OCI-M2 (cell line): Measurements from ENCODE around the gene PSMA5.
"Not testable (repeated sequence)": the region's sequence is repeated elsewhere in the genome, so short reads cannot be mapped to it uniquely, and the experiment has no call there.

Experiments used
- DNase-seq: peaks from one replicate; lab custom pipeline; 2025; ENCODE audit not compliant: unreplicated experiment; lab: John Stamatoyannopoulos, UW

The PSMA5 gene

GRCh38 chr1:109426281-109427170 lies at the start of gene PSMA5:
Gene PSMA5 (minus strand): TSS chr1:109426448. CDS start chr1:109426330, 118 bp downstream.
- peak; percentile 86 for DNase-seq

GRCh38 chr1:109475261-109475660 lies 49.0 kb upstream of the PSMA5 start:
- no peak for DNase-seq

- no peak for DNase-seq
Measured at GRCh38 chr1:109474697-109475096, 48.4 kb upstream of the PSMA5 start.

- not testable (repeated sequence) for DNase-seq
Measured at GRCh38 chr1:109473284-109474057, 47.2 kb upstream of the PSMA5 start.

- DNase-seq: no peak
Measured at GRCh38 chr1:109472779-109473178, 46.5 kb upstream of the PSMA5 start.

GRCh38 chr1:109470245-109470644 lies 44.0 kb upstream of the PSMA5 start:
- DNase-seq: no peak

- DNase-seq: no peak
Measured at GRCh38 chr1:109468903-109469302, 42.7 kb upstream of the PSMA5 start.

- no peak for DNase-seq
Measured at GRCh38 chr1:109468061-109468460, 41.8 kb upstream of the PSMA5 start.

GRCh38 chr1:109467301-109467777 lies 41.1 kb upstream of the PSMA5 start:
- no peak for DNase-seq

- DNase-seq: no peak
Measured at GRCh38 chr1:109466452-109467300, 40.4 kb upstream of the PSMA5 start, which contains the start of gene SYPL2. Gene SYPL2 (plus strand): TSS chr1:109466546. CDS start chr1:109466844, 298 bp downstream.

- no peak for DNase-seq
Measured at GRCh38 chr1:109466125-109466451, 39.8 kb upstream of the PSMA5 start.

GRCh38 chr1:109457819-109458218 lies 31.6 kb upstream of the PSMA5 start:
- no peak for DNase-seq

- no peak for DNase-seq
Measured at GRCh38 chr1:109454497-109455133, 28.4 kb upstream of the PSMA5 start.

GRCh38 chr1:109447524-109447923 lies 21.3 kb upstream of the PSMA5 start:
- no peak for DNase-seq

GRCh38 chr1:109445949-109446695 lies 19.9 kb upstream of the PSMA5 start:
- not testable (repeated sequence) for DNase-seq

GRCh38 chr1:109444346-109444745 lies 18.1 kb upstream of the PSMA5 start:
- DNase-seq: no peak

- DNase-seq: no peak
Measured at GRCh38 chr1:109443476-109443875, 17.2 kb upstream of the PSMA5 start.

GRCh38 chr1:109441069-109441468 lies 14.8 kb upstream of the PSMA5 start:
- no peak for DNase-seq

- DNase-seq: no peak
Measured at GRCh38 chr1:109438798-109439297, 12.6 kb upstream of the PSMA5 start.

- no peak for DNase-seq
Measured at GRCh38 chr1:109434484-109434883, 8.2 kb upstream of the PSMA5 start.
